ENCODE data around the gene REPS2. TPM values are rescaled to one million over a fixed set of nuclear protein-coding genes. Genes with fewer than 3 reads are reported as not detected.

Gene REPS2
- polyA plus RNA-seq, 5 donors = 9.9 to 14.8 (median 14.0) TPM

- DNase-seq = no peak
These were observed 50.9 kb downstream of the REPS2 start for GRCh38 chrX:16997313-16997712.

DNA sequence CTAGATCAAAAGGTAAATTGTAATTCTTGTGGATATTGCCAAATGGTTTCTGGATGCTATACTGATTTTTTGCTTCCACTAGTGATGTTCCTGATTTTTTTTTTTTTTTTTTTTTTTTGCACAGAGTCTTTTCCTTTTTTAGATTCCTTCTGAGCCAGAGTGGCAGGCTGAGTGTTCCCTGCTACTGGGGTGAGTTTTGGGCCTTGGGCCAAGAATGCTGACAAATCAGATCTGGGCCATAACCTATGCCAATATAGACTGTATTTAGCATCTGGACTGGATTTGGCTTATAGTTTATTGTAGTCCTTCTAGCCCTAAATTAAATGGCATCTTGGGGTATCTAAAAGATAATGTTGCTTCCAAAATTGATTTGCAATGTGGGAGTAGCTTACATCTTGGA lies 52.8 kb downstream of the REPS2 start:
- no peak for DNase-seq

DNA sequence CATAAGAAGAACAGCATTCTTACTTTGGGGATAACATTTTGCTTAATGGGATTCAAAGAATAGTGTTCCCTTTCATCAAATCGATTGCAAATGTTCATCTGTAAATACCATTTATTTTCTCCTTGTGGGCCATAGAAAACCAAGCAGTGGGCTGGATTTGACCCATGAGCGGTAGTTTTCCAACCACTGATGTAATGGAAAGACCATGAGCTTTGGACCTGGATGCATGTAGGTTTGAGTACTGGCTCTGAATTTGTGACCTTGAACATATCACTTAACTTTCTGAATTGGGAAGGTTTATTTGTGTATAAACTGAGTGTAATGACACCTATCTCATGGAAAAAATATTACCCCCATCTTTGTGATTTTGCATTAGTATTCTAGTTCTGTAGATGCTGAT lies 54.3 kb downstream of the REPS2 start:
- DNase-seq = no peak

DNA sequence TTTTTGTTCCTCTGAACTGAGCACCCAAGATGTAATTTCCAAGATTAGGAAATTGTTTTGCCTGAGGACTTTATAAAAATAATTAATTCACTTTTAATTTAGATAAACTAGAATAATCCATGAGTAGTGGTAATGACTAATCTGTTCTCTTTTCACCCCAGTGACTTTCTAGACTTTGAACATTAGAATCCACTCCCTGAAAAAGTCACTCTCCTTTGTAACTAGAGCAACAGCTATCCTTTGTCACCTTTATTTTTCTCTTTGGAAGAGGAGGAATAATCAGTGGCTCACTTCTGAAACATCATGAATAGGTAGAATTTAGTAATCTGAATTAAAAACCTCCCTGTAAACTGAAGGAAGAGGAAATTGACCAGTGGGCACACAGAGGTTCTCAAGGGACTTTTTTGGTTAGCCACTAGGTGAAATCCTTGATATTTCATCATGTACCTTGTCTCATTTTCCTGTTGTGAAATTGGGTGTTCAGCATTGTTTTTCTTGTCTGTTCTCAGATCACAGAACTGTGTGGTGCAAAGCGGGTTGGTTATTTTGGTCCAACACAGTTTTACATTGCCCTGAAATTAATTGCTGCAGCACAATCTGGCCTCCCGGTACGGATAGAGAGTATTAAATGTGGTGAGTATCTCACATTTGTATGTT lies 59.4 kb downstream of the REPS2 start:
- no peak for DNase-seq

DNA sequence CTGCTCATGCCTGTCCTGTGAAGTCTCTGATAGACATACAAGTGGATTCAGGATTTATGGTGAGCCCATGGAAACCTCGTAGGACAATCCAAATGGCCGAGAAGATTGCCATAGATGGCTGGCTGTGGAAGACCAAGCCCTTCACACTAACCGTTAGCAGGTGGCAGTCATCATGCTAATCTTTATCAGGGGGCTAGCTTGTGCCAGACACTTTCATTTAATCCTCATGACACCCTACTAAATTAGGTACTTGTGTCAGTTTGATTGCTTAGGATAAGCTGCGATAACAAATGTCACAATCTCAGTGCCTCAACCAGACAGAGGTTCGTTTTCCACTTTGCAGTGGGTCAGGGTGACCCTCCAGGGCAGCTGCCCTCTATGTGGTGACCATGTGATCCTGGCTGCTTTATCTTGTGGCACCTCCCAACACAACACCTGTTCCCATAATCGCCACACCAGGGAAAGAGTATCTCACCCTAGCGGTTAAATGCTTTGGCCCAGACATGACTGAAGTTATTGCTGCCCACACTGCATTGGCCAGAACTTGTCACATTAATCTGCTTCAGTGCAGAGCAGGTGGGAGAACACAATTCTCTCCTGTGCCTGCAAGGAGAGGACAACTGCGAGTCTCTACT lies 60.8 kb downstream of the REPS2 start:
- DNase-seq = no peak

GRCh38 chrX:17009856-17010625 lies 63.6 kb downstream of the REPS2 start:
- DNase-seq = no peak

- no peak for DNase-seq
These were observed 66.0 kb downstream of the REPS2 start for GRCh38 chrX:17012465-17012864.

DNA sequence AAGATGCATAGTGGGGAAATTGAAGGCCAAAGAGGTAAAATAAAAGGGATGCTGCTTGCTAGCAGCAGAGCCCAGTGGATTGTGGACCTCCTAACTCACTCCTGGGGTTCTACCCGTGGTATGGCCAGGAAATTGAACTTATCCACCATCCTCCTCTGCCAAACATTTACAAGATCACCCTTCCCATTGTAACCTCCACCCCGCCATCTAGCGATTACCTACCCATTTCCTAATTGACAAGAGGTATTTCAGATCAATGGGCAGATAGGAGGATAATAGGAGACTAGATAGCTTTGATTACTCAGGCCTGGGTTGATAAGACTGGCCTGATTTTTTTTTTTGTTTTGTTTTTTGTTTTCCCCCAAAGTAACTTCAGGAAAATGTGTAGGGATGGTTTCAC lies 67.8 kb downstream of the REPS2 start:
- no peak for DNase-seq

- no peak for DNase-seq
These were observed 70.7 kb downstream of the REPS2 start for GRCh38 chrX:17017134-17017533.

- peak; percentile 38 to 45 for DNase-seq
These were observed 73.9 kb downstream of the REPS2 start for GRCh38 chrX:17020356-17020755.

DNA sequence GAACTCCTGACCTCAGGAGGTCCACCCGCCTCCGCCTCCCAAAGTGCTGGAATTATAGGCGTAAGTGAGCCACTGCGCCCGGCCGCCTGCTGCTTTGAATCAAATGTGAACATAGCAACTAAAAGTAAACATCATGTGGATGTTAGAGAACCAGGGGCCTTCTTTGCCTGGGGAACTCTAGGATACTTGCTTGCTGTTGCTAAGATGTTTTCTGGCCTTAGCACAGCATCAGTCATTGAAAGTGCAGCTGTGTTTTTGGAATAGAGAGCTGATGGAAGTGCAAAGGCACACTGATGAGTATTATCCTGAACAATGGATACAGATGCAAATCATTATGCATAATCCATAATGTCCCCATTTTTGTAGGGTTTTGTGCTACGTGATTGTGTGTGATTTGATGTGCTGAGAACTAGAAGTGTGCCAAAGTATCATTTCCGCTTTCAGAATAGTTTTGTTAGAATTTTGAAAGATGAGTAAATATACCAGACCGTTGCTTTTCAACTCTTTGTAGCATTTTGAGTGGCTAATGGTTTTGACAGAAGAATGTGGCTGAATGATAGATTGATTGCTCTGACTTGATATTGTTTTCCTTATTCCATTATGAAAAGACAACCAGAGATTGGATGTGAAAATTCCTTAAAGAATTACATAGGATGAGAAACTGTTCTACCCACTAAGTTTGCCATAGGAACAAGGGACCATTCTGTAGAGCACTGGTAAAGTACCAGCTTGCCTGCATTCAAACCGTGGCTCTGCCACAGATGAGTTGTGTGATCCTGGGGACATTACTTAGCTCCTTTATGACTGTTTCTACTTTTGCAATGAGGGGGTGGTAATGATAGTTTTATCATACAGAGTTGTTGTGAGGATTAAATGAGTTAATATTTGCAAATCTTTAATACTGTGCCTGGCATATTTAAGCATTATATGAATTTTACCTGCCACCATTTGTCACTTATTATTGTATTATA lies 74.7 kb downstream of the REPS2 start:
- DNase-seq = peak; percentile 59 to 69

DNA sequence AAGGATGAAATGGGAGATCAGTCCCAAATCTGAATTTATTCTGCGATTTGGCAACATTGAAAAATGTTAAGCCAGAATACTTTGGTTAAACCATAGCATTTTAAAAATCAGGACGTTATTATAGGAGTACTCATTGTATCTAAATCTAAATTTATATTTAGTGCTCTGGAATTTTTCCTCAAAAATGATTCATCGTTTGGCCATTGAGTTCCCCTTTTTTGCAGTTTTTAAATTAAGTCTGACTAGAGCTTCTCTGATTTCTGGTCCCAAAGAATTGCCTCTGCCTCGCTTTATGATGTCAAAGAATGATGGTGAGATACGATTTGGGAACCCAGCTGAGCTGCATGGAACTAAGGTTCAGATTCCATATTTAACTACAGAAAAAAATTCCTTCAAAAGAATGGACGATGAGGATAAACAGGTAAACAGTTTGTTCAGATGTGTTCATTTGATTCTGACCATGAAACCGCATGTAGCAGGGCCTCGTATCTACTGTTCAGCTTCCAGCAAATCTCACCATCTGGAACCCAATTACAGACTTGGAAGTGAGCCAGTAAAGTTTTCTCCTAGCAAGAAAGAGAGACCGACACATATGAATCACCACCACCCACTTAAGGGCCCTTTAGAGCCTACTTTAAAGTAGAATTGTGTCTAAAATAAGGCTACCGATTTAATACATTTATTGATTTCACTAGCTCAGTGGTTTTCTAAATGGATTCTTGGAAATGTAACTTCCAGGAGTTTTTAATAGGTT lies 75.6 kb downstream of the REPS2 start:
- DNase-seq = peak in 1 of 2 donors; percentile 31

- DNase-seq = no peak
These were observed 77.2 kb downstream of the REPS2 start for GRCh38 chrX:17023661-17024060.

- DNase-seq = no peak
These were observed 78.4 kb downstream of the REPS2 start for GRCh38 chrX:17024886-17025285.

GRCh38 chrX:17025621-17026302 lies 79.3 kb downstream of the REPS2 start:
- no peak for DNase-seq

- DNase-seq = no peak
These were observed 81.5 kb downstream of the REPS2 start for GRCh38 chrX:17027931-17028330.

GRCh38 chrX:17028356-17028755 lies 81.9 kb downstream of the REPS2 start:
- no peak for DNase-seq

- DNase-seq = no peak
These were observed 83.6 kb downstream of the REPS2 start for GRCh38 chrX:17030092-17030491.

GRCh38 chrX:17030580-17031270 lies 84.3 kb downstream of the REPS2 start:
- no peak for DNase-seq

DNA sequence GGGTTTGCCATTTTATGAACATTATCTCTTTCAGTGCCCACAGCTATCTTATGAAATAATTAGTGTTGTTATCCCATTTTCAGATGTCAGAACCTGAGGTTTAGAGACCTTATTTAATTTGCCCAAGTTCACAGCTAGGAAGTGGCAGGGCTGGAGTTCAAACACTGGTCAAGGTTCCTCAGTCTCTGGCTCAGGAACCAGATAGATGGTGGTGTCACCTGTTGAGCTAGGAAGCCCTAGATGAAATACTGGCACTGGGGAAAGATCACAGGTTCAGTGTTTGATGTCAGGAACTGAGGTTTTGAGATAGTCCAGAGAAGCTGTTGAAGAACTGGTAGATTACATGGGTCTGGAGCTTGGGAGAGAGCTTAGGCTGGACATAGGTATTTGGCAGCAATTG lies 85.4 kb downstream of the REPS2 start:
- no peak for DNase-seq

Data from right lung (tissue), 5 donors.